DND-41 (cell line): Measurements from ENCODE around the gene ATIC.

Source experiments
- ATAC-seq: fragments of 200-7000 bp; cut with Tn5 transposase; 3 replicates; pipeline ENCODE4 v1.9.1; 2021; ENCODE audit warnings: low read depth; ENCODE audit not compliant: insufficient read depth
- DNase-seq: peaks from one replicate; pipeline ENCODE4 v3.0.0-alpha.2; 2020
- H2AFZ ChIP-seq: 2 replicates; pipeline ENCODE4 v1.6.0; 2012; ENCODE audit warnings: low read depth, low read length
- H3K27ac ChIP-seq: 2 replicates; pipeline ENCODE4 v1.5.1; 2012; ENCODE audit warnings: low read length, inconsistent platforms
- H3K27me3 ChIP-seq: fragments of 200-600 bp; sonication (generic); 2 replicates; pipeline ENCODE4 v1.6.0; 2012; ENCODE audit warnings: low read length, mild to moderate bottlenecking, inconsistent platforms; ENCODE audit not compliant: insufficient read depth, poor library complexity
- H3K36me3 ChIP-seq: 2 replicates; pipeline ENCODE4 v1.5.1; 2012; ENCODE audit warnings: low read length, inconsistent platforms; ENCODE audit not compliant: insufficient read depth
- H3K4me1 ChIP-seq: 2 replicates; pipeline ENCODE4 v1.5.1; 2012; ENCODE audit warnings: mild to moderate bottlenecking, low read length; ENCODE audit not compliant: insufficient read depth
- H3K4me2 ChIP-seq: 2 replicates; pipeline ENCODE4 v1.6.0; 2012; ENCODE audit warnings: mild to moderate bottlenecking, moderate library complexity, low read length, inconsistent platforms; ENCODE audit not compliant: insufficient read depth
- H3K4me3 ChIP-seq, 2 experiments: fragments of 200-600 bp in 1 of 2; shearing (Covaris generic) in 1 of 2; 2 replicates each; pipeline ENCODE4 v1.5.1; 2012 to 2016; ENCODE audit warnings: inconsistent platforms in 2 of 2, low read length in 2 of 2, mild to moderate bottlenecking in 2 of 2, low read depth in 1 of 2, moderate library complexity in 1 of 2
- H3K79me2 ChIP-seq: 2 replicates; pipeline ENCODE4 v1.6.0; 2012; ENCODE audit warnings: low read length, inconsistent platforms; ENCODE audit not compliant: insufficient read depth
- H3K9ac ChIP-seq: 2 replicates; pipeline ENCODE4 v1.6.0; 2012; ENCODE audit warnings: low read depth, mild to moderate bottlenecking, inconsistent platforms, low read length, moderate library complexity
- H3K9me3 ChIP-seq: 2 replicates; pipeline ENCODE4 v1.5.1; 2012; ENCODE audit warnings: low read length, moderate library complexity, mild to moderate bottlenecking, inconsistent platforms; ENCODE audit not compliant: insufficient read depth, severe bottlenecking
- H4K20me1 ChIP-seq: 2 replicates; pipeline ENCODE4 v1.6.0; 2012; ENCODE audit warnings: low read length; ENCODE audit not compliant: insufficient read depth
- EZH2 ChIP-seq: IDR thresholded peaks from 3 replicates; pipeline ENCODE4 v1.6.1; 2012; ENCODE audit warnings: borderline replicate concordance, low read depth, mild to moderate bottlenecking, moderate library complexity, low read length, inconsistent platforms; ENCODE audit not compliant: severe bottlenecking
- TF ChIP-seq, protein P1 (sequence below): IDR thresholded peaks from 2 replicates; pipeline ENCODE4 v1.5.1; 2012; ENCODE audit warnings: borderline replicate concordance, low read length, moderate library complexity, mild to moderate bottlenecking; ENCODE audit not compliant: poor library complexity, severe bottlenecking; ENCODE audit errors: extremely low read depth

The ATIC gene

DNA sequence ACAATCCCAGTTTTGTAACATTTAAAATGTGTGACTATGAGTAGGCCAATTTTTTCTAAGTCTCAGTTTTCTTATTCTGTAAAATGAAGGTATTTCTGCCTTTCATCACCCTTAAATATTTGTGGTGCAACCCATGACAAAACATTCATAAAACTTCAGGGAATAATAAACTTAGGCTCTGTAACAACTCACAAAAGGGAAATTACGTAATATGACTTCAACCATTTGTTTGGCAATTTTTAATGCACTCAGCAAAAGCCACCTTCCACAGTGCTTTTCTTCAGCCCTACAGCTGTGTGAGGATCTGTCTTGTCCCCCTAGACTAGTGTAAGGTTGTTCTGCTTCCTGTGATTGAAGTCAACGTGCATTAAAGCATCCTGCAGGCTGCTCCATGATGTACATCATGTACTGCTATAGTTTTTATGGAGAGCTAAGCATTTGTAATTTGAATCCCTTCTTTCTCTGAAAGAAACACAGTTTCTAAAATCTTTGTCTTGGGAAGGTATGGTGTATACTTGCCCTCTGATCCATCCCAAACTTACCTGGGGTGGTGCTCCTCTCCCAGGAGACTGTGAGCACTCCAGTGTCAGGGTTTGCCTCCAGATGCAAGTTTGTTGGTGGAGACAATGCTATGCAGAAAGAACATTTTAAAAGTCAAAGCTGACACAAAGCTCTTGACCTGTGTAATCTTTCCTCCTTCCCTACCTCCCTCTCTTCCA lies 84.9 kb downstream of the ATIC start:
- no peak overlapping the region for H2AFZ ChIP-seq
- TF ChIP-seq EZH2: no peak
- TF ChIP-seq, protein P1, sequence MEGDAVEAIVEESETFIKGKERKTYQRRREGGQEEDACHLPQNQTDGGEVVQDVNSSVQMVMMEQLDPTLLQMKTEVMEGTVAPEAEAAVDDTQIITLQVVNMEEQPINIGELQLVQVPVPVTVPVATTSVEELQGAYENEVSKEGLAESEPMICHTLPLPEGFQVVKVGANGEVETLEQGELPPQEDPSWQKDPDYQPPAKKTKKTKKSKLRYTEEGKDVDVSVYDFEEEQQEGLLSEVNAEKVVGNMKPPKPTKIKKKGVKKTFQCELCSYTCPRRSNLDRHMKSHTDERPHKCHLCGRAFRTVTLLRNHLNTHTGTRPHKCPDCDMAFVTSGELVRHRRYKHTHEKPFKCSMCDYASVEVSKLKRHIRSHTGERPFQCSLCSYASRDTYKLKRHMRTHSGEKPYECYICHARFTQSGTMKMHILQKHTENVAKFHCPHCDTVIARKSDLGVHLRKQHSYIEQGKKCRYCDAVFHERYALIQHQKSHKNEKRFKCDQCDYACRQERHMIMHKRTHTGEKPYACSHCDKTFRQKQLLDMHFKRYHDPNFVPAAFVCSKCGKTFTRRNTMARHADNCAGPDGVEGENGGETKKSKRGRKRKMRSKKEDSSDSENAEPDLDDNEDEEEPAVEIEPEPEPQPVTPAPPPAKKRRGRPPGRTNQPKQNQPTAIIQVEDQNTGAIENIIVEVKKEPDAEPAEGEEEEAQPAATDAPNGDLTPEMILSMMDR: no peak
- H3K9ac ChIP-seq: no peak overlapping the region
- DNase-seq (no peak), ATAC-seq (peak; percentile 56; the same call in 2 of the 3 replicates)
- no peaks in the 10 kb centered on the region for H3K36me3 ChIP-seq
- no peaks in the 10 kb centered on the region for H3K9me3 ChIP-seq
- no peaks in the 10 kb centered on the region for H3K27me3 ChIP-seq
- H3K27ac ChIP-seq: no peak overlapping the region
- no peaks in the 10 kb centered on the region for H3K79me2 ChIP-seq
- H4K20me1 ChIP-seq: no peaks in the 10 kb centered on the region
- no peak overlapping the region for H3K4me3 ChIP-seq
- H3K4me1 ChIP-seq: peaks cover 6% of the 10 kb centered on the region
- no peak overlapping the region for H3K4me2 ChIP-seq

GRCh38 chr2:215397632-215398341 lies 85.9 kb downstream of the ATIC start:
- no peaks in the 10 kb centered on the region for H3K79me2 ChIP-seq
- no peak overlapping the region for H2AFZ ChIP-seq
- no peaks in the 10 kb centered on the region for H3K36me3 ChIP-seq
- no peaks in the 10 kb centered on the region for H3K9me3 ChIP-seq
- ATAC-seq (no peak), DNase-seq (no peak)
- TF ChIP-seq, protein P1: no peak
- TF ChIP-seq EZH2: no peak
- H3K4me3 ChIP-seq: no peak overlapping the region
- H3K27me3 ChIP-seq: no peaks in the 10 kb centered on the region
- peaks cover 16% of the 10 kb centered on the region for H3K4me1 ChIP-seq
- H4K20me1 ChIP-seq: no peaks in the 10 kb centered on the region
- H3K4me2 ChIP-seq: no peak overlapping the region
- no peak overlapping the region for H3K9ac ChIP-seq
- H3K27ac ChIP-seq: no peak overlapping the region

DNA sequence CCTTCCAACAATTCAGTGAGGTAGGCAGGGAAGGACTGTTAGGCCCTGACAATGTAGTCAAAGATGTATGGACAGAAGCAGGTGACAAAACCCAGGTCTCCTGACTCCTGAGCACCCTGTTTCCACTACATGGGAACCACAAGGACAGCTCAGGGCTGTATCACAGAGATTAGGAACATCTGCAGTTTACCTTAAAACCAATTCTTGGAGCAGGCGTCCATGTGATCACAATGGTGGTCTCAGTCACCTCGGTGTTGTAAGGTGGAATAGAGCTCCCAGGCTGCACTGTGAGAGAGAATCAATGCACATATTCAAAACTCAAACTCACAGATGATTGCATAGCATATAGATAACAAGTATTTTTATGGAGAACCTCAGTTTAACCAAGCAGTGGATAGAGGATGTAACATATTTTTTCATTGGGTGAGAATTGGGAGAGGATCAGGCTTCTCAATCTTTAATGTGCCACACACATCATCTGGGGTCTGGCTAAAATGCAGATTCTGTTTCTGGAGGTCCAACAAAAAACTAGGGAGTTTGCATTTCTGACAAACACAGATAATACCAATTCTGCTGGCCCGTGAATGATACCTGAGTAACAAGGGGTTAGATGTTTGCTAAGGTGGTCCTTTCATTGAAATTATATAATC lies 87.3 kb downstream of the ATIC start:
- H3K36me3 ChIP-seq: no peaks in the 10 kb centered on the region
- H3K4me1 ChIP-seq: peaks cover 22% of the 10 kb centered on the region
- TF ChIP-seq, protein P1: no peak
- TF ChIP-seq EZH2: no peak
- no peak for DNase-seq
- H3K9me3 ChIP-seq: no peaks in the 10 kb centered on the region
- no peak overlapping the region for H2AFZ ChIP-seq
- no peak overlapping the region for H3K4me3 ChIP-seq
- H3K4me2 ChIP-seq: no peak overlapping the region
- no peaks in the 10 kb centered on the region for H3K79me2 ChIP-seq
- H3K27me3 ChIP-seq: no peaks in the 10 kb centered on the region
- no peak overlapping the region for H3K9ac ChIP-seq
- no peaks in the 10 kb centered on the region for H4K20me1 ChIP-seq
- no peak for ATAC-seq
- H3K27ac ChIP-seq: no peak overlapping the region
